Activated CD4-positive, CD25-positive, alpha-beta regulatory T cell (primary cell): ENCODE data around the gene PHF11.
"Not testable (repeated sequence)": the region's sequence is repeated elsewhere in the genome, so short reads cannot be mapped to it uniquely, and the experiment has no call there.

Source experiments
- DNase-seq, 4 experiments: peaks; one replicate each; lab custom pipeline; 2025; lab: John Stamatoyannopoulos, UW

The PHF11 gene

DNA sequence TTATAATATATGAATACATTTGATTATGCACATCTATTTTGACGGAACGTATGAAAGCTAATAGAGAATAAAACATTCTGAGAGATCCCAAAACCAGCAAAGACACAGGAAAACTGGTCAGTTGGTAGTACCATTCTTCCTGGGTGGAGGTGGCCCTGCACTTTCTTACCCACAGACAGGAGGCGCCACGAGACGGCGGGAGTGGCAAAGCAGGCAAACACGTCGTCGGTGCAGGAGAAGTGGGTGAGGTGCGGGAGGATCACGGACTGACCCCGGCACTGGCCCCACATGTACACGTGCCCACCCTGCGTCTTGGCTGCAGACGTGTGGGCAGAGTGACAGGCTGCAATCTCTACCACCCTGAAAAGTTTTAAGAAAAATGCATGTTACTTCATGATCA is 53.5 kb downstream of the PHF11 start:
- DNase-seq: no peak

DNA sequence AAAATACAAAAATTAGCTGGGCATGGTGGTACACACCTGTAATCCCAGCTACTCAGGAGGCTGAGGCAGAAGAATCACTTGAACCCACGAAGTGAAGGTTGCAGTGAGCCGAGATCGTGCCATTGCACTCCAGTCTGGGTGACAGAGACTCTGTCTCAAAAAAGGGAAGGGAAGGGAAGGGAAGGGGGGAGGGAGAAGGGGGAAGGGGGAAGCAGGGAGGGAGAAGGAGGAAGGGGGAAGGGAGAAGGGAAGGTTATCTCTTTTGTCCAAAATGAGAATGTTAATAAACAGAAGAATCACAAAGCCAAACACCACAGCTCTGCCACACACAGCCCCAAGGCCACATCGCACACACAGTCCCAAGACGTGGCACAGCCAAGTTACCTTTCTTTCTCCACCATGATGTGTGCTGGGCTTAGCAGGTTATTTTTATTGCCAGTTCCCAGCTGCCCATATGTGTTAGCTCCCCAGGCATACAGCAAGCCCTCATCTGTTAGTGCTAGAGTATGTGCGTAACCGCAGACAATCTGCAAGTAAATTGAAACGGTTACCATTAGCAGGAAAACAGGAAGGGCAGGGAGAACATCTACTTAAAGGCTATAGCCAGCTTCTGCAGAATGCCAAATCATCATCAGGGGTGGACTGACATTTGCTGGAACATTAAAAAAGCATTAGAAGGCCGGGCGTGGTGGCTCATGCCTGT is 55.3 kb downstream of the PHF11 start:
- DNase-seq: no peak

DNA sequence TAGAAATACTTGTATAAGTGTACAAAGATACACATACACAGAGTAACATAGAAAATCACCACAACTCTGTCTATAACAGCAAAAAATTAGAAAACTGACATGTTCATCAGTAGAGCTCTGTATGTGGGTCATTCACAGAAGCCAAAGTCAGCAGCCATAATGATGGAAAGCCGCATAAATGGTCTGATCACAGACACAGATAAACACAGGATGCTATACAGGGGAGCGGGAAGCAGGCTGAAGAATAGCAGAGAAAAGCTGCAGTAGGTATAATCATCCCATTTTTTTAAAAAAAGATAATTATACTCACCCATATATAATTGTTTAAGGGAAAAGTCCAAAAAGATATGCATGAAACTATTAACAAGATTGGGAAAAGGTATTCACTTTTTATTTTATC is 58.1 kb downstream of the PHF11 start:
- DNase-seq: no peak

DNA sequence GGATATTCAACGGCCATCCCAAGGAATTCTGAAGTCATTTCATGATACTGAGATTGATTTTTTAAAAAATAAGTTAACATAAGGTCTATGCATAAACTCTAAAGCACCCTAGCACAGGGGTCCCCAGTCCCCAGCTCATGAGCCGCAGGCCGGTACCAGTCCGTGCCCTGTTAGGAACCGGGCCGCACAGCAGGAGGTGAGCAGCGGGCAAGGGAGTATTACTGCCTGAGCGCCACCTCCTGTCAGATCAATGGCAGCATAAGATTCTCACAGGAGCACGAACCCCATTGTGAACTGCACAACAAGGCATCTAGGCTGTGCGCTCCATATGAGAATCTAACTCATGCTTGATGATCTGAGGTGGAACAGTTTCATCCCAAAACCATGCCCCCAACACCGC is 58.6 kb downstream of the PHF11 start:
- DNase-seq: no peak

DNA sequence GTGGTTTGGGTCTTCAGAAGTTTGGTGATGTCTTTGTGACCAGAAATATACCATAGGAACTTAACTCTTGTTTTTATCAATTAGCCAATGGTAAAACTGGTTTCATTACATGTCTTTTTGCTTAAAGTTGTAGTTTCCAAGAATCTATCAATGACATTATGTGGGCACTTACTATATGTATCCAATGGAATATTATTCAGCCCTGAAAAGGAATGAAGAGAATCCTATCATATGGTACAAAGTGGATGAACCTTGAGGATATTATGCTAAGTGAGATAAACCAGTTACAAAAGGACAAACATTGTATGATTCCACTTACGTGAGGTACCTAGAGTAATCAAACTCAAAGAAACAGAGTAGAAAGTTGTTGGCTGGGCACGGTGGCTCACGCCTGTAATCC is 63.3 kb downstream of the PHF11 start:
- DNase-seq: no peak

DNA sequence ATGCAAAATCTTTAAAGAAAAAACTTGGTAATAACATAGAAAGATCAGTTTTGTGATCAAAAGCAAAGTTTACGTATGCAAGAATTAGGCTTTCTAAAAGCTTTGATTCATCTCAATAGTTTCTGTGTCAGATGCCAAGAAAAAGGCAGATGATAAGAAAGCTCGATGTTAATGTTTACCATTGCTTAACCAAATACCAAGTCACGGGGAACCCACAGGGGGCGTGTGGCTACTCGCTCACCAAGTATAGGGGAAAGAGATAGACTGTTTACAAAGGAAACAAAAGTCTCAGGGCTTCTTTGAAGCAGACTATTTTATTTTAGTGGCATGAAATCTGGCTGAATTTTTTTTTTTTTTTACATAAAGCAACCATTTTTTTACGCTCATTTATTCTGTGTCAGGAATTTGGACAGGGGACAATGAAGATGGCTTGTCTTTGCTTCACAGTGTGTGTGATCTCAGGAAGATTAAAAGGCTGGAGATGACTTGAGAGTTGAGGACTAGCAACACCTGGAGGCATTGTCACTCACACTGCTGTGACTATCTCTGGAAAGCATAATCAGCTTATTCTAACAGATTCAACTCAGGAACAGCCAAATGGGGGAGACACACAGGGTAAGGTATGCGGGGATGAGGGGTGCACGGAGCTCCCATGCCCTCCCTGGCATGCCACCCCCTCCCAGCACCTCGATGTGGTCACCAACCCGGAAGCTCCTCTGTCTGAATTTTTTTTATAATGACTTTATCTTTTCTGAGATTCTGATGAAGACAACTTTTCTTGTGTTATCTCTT is 64.7 kb downstream of the PHF11 start:
- DNase-seq: no peak

DNA sequence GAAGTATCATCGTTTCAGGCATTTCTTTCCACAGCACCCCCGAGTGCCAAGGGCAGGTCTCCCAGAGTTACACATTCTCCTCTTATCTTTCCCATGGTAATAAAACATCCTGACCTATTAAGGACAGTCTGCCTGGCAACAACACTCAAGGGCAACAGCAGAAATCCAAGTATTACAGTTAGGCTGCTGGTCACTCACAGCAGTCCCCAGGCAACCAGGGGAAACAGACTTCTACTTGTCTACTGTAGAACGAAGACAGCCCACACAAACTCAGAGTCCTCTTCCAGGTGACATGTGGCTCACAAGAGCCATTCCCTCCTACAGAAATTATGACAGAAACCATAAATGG is 65.3 kb downstream of the PHF11 start:
- DNase-seq: no peak

DNA sequence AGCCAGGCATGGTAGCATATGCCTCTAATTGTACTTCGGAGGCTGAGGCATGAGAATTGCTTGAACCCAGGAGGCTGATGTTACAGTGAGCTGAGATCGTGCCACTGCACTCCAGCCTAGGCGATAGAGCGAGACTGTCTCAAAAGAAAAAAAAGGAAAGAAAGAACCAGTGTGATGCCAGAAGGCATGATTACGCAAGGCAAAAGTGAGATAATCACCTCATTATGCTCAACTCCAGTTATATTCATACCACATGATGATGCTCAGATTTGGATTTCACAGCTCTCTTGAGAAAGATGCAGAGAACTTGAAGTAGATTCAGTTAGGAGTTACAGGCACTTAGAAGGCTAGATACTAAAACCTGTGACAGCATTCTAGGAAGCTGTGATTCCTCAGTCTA is 67.8 kb downstream of the PHF11 start:
- no peak for DNase-seq

DNA sequence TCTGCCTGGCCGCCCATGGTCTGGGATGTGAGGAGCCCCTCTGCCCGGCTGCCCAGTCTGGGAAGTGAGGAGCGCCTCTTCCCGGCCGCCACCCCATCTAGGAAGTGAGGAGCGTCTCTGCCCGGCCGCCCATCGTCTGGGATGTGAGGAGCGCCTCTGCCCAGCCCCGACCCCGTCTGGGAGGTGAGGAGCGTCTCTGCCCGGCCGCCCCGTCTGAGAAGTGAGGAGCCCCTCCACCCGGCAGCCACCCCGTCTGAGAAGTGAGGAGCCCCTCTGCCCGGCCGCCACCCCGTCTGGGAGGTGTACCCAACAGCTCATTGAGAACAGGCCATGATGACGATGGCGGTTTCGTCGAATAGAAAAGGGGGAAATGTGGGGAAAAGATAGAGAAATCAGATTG is 69.7 kb downstream of the PHF11 start:
- not testable (repeated sequence) for DNase-seq

DNA sequence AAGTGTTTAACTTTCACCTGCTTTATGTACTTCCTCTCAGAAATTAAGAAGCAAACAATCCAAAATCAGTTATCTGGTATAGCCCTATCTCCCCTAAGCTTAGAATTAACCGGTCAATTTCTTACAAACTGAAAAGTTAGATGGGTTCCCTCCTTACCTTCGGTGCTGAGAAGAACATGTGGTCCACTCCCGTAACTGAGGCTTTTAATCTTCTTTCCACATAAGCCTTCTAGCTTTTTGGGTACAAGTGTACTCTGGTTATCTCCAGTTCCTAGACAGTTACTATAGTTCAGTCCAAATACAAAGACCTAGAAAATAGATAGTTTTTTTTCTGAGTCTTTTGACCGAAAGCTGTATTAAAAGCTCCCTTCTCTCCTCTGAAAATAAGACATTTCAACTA is 70.7 kb downstream of the PHF11 start:
- no peak for DNase-seq

DNA sequence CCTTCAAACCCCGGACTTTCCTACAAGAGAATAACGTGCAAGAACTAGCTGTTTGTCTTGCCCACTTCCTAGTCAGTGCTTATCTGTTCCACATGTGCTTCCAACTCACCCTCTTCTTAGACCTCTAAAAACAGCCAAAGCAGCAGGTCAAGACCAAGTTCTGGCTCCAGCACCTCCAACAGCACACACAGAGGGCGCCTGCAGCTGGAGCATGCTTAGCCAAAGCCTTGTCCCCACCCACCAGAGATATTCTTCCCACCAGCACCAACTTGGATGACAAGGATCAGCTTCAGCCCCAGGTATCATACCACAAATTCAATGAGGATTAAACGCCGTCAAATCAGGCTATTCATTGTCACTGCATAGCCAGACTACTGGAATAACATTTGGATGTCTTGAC is 71.7 kb downstream of the PHF11 start:
- no peak for DNase-seq

DNA sequence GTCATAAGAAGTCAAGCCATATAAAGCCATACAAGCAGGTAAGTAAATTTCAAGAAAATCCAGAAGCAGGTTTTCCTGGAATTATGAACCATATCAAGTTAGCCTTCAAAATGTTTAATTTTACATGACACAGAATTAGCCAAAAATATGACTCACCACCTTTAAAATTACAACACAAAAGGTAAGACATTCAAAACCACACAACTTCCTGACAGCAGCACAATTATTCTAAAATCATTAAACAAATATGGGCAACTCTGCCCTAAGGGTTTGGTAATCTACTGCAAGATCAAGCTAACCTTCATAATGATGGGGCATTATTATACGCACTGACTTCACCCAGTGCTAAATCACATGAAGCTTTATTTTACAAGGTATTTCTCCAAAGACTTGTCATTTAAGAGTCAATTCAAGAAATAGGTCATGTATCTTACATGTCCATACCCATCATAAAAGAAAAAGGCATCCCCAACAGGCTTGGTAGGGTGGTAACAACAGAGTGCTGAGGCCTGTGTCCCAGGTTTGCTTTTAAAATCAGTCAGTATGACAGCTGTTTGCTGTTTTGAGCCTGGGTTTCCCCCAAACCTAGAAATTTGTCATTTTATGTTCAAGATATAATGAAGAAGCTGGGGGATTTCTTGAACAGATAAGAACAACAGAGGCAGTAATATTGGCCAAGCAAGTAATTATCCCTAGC is 74.4 kb downstream of the PHF11 start:
- DNase-seq: no peak

DNA sequence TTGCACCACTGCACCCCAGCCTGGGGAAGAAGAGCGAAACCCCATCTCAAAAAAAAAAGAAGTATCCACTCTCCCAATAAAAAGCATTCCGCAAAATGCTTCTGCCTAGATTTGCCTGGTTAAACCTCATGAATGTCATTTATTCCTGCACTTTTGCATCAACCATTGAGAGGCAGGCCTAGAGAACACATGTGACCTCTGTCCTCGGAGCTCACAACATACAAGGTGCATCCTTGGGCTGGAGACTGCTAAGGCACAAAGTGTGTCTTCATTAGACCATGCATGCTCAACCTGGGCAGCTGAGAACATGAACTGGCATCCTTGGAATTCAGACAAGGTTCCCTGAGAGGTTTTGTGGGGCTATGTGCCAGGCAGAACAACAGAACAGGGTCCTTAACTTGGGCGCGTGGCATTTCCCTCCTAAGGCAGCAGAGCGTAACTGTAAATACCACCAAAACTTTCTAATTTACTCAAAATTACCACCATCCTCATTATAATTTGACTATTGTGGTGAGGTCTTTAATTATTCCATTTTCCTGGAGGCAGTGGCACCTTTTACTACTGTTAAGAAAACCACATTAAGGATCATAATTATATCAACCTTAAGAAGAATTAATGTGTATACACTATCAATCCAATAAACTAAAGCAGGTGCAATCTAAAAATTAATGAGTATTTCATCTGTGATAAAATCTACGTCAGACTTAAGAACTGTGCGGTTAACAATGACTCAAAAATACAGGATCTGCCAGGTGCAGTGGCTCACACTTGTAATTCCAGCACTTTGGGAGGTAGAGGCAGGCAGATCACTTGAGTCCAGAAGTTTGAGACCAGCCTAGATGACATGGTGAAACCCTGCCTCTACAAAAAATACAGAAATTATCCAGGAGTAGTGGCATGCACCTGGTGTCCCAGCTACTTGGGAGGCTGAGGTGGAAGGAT is 75.8 kb downstream of the PHF11 start:
- DNase-seq: no peak
